Neural crest cell (in vitro differentiated cells): ENCODE results near the gene RPA1. TPM values are rescaled to one million over a fixed set of nuclear protein-coding genes. Genes with fewer than 3 reads are reported as not detected.

Source experiments
- DNase-seq: peaks from one replicate; pipeline ENCODE4 v3.0.0; 2021; ENCODE audit warnings: low read depth, mixed read lengths, low spot score
- H3K27ac Mint-ChIP-seq: one replicate; pipeline ENCODE4 v1.8.0; 2021; ENCODE audit warnings: mild to moderate bottlenecking, mixed read lengths; ENCODE audit not compliant: unreplicated experiment
- H3K27me3 Mint-ChIP-seq: 2 replicates; pipeline ENCODE4 v1.8.0; 2021; ENCODE audit warnings: low read depth, mild to moderate bottlenecking, mixed read lengths
- H3K36me3 Mint-ChIP-seq: 2 replicates; pipeline ENCODE4 v1.8.0; 2021; ENCODE audit warnings: low read depth, mild to moderate bottlenecking, mixed read lengths
- H3K4me1 Mint-ChIP-seq: 2 replicates; pipeline ENCODE4 v1.8.0; 2021; ENCODE audit warnings: mixed read lengths
- H3K4me3 Mint-ChIP-seq: one replicate; pipeline ENCODE4 v1.8.0; 2021; ENCODE audit warnings: mild to moderate bottlenecking, mixed read lengths
- H3K9me3 Mint-ChIP-seq: 2 replicates; pipeline ENCODE4 v1.8.0; 2021; ENCODE audit warnings: mixed read lengths
- CTCF ChIP-seq: fragments of 200-600 bp; sonication (generic); conservative IDR thresholded peaks from 2 replicates; pipeline ENCODE4 v1.5.0; 2021; ENCODE audit warnings: antibody characterized with exemption, mild to moderate bottlenecking
- total RNA-seq: library from RNA; stranded (reverse); gene quantifications from 2 replicates; pipeline ENCODE4 v1.2.1, GENCODE V29; 2021

The RPA1 gene
- total RNA-seq, 1 donor from 2014 or later, result 215 TPM

DNA sequence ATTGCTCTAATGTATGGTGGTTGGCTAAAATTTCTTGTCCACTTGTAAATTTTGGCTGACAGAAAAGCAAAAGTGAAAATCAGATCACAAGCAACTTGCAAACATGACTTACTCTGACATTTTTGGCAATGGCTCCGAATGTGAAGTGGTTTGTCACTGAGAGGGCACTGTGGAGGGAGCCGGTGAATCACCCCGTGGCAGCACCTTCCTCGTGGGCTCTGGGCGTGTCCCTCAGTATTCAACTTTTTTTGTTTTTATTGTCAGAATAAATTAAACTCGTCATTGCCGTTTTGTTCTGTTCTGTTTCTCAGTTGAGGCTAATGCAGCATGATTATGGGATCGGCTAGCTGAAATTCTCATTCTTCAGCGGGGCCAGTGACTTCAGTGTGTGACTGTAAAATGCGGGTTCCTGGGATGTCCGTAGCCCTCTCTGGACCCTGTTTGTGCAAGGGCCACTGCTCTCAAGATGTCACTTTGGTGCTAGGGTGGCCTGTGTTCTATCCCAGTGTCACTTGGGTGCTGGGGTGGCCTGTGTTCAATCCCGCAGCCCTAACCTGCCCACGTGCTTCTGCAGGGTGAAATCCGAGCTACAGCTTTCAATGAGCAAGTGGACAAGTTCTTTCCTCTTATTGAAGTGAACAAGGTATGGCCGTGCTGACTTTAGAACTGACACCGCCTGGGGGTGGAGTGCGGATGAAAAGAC lies 48.8 kb downstream of the RPA1 start:
- no peak for TF ChIP-seq CTCF
- no peak overlapping the region for H3K27ac Mint-ChIP-seq
- no peaks in the 10 kb centered on the region for H3K27me3 Mint-ChIP-seq
- H3K4me1 Mint-ChIP-seq, result peaks cover 26% of the 10 kb centered on the region
- H3K36me3 Mint-ChIP-seq, result peaks cover 13% of the 10 kb centered on the region
- no peaks in the 10 kb centered on the region for H3K9me3 Mint-ChIP-seq
- no peak for DNase-seq
- no peak overlapping the region for H3K4me3 Mint-ChIP-seq

DNA sequence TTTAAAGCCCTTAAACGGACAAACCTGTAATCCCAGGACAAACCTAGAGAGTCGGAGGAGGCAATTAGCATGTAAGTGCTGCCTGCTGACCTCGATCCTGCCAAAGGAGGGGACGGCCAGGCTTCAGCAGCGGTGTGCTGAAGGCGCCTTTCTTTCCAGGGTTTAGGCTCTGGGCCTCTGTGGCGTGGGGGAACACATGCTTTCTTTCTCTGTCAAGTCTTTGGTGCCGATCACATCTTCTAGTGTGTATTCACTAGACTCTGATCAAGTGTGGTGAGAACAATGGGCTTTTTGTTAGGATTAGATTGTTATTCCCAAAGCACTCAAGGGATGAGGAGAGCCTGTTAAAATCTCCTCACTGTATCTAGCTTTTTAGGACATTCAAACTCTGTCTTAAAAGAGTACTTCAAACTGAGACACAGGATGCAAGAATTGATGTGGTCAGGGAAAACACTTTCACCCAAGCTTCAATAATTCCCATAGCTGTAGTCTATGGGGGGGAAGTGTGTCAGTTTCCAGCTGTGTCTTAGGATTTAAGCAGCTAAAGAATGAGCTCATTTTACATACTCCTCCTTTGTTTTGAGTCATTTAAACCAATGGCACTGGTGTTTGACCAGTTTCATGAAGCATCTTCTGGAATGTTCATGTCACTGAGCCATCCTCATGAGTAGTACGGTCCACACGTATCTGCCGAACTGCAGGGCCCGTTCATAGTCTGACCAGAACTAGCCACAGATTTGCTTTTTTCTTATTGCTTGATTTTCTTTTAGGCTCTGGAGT lies 51.2 kb downstream of the RPA1 start:
- no peaks in the 10 kb centered on the region for H3K9me3 Mint-ChIP-seq
- no peaks in the 10 kb centered on the region for H3K27me3 Mint-ChIP-seq
- H3K27ac Mint-ChIP-seq, result peak overlapping the region; percentile 88
- peaks cover 26% of the 10 kb centered on the region for H3K4me1 Mint-ChIP-seq
- H3K4me3 Mint-ChIP-seq, result no peak overlapping the region
- no peak for TF ChIP-seq CTCF
- peak; percentile 43 for DNase-seq
- H3K36me3 Mint-ChIP-seq, result peaks cover 30% of the 10 kb centered on the region

DNA sequence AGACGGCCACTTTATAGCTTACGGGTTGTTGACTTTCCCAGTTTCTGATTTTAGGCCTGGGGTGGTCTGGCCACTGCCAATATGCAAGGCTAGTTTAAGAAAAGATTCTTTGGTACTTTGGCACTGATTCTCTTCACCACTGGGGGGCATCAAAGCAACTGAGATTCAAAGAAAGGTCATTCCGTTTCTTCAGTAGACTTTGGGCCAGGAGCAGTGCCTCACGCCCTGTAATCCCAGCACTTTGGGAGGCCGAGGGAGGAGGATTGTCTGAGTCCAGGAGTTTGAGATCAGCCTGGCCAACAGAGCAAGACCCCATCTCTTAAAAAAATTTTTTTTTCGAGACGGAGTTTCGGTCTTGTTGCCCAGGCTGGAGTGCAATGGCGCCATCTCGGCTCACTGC lies 53.0 kb downstream of the RPA1 start:
- H3K36me3 Mint-ChIP-seq, result peaks cover 28% of the 10 kb centered on the region

GRCh38 chr17:1883536-1883935 lies 53.7 kb downstream of the RPA1 start:
- Mint-ChIP-seq H3K9me3 (no peaks in the 10 kb centered on the region), H3K27me3 (no peaks in the 10 kb centered on the region), H3K4me3 (no peak overlapping the region), H3K27ac (no peak overlapping the region), H3K36me3 (peaks cover 32% of the 10 kb centered on the region), H3K4me1 (peaks cover 26% of the 10 kb centered on the region)
- no peak for TF ChIP-seq CTCF
- DNase-seq, result no peak

More for the DNA sequence above, 53.0 kb downstream of the RPA1 start:
- H3K27ac Mint-ChIP-seq, result no peak overlapping the region
- peak; percentile 61 for TF ChIP-seq CTCF
- H3K9me3 Mint-ChIP-seq, result no peaks in the 10 kb centered on the region
- DNase-seq, result no peak
- H3K4me3 Mint-ChIP-seq, result peak overlapping the region; percentile 34
- peaks cover 26% of the 10 kb centered on the region for H3K4me1 Mint-ChIP-seq
- no peaks in the 10 kb centered on the region for H3K27me3 Mint-ChIP-seq

DNA sequence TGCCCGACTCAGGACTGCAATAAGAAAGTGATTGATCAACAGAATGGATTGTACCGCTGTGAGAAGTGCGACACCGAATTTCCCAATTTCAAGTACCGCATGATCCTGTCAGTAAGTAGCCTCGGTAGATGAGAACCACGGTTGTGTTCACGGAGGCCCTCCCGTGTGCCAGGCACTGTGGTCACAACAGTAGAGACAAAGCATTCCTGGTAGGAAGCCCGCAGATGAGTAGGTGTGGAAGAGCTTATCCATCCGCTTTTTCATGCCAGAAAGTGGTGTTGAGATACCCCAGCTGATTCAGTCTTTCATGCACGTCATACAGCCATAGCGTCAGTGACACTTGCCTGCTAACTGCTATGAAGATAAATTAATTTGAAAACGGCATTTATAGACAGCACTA lies 58.9 kb downstream of the RPA1 start:
- Mint-ChIP-seq H3K9me3 (no peaks in the 10 kb centered on the region), H3K36me3 (peaks cover 25% of the 10 kb centered on the region), H3K4me1 (no peaks in the 10 kb centered on the region), H3K27ac (no peak overlapping the region), H3K27me3 (no peaks in the 10 kb centered on the region), H3K4me3 (no peak overlapping the region)
- TF ChIP-seq CTCF, result no peak
- DNase-seq, result no peak
